SK-N-SH (cell line): Measurements from ENCODE around the gene LIAS. TPM values are rescaled to one million over a fixed set of nuclear protein-coding genes. Genes with fewer than 3 reads are reported as not detected.

ENCODE experiments used
- CTCF ChIA-PET: fragments of 300-600, 350-600 bp; formaldehyde crosslinking; extraction: SDS; loops from one replicate; lab custom pipeline; 2021; lab: Yijun Ruan, JAX
- POLR2A ChIA-PET: fragments of 350-600 bp; sonication (Branson Sonifier 250); formaldehyde crosslinking; extraction: SDS; loops from one replicate; lab custom pipeline; 2020; ENCODE audit warnings: antibody characterized with exemption, inconsistent platforms; lab: Yijun Ruan, JAX
- DNase-seq: peaks from one replicate; pipeline ENCODE4 v3.0.0; 2012
- H2AFZ ChIP-seq: fragments of 200-600 bp; sonication (generic); 2 replicates; pipeline ENCODE4 v1.8.1; 2016; ENCODE audit warnings: antibody characterized with exemption, mild to moderate bottlenecking, low read depth
- H3F3A ChIP-seq: fragments of 200-600 bp; sonication (generic); replicated peaks from 2 replicates; pipeline ENCODE3; 2016; ENCODE audit warnings: antibody characterized with exemption, mild to moderate bottlenecking; ENCODE audit not compliant: insufficient read depth
- H3K27ac ChIP-seq, 2 experiments: fragments of 200-500 bp in 1 of 2; fragments of 200-600 bp in 1 of 2; sonication (Bioruptor generic) in 1 of 2; sonication (generic), shearing (Covaris generic) in 1 of 2; 2 replicates each; pipeline versions ENCODE4 v1.5.1 to v1.6.1; 2014 to 2016; ENCODE audit warnings: low read depth in 2 of 2, inconsistent platforms in 1 of 2, low read length in 1 of 2, mild to moderate bottlenecking in 1 of 2, mixed read lengths in 1 of 2
- H3K27me3 ChIP-seq: fragments of 200-600 bp; sonication (generic), shearing (Covaris generic); 2 replicates; pipeline ENCODE4 v1.6.1; 2016; ENCODE audit warnings: mixed run types; ENCODE audit not compliant: insufficient read depth
- H3K36me3 ChIP-seq, 2 experiments: fragments of 200-500 bp in 1 of 2; fragments of 200-600 bp in 1 of 2; sonication (Bioruptor generic) in 1 of 2; sonication (generic) in 1 of 2; replicated peaks in 1 of 2; 2 replicates each; pipeline versions ENCODE3 to v1.5.1; 2014 to 2016; ENCODE audit warnings: low read length in 1 of 2, mild to moderate bottlenecking in 1 of 2; ENCODE audit not compliant: insufficient read depth in 2 of 2, control insufficient read depth in 1 of 2
- H3K4me1 ChIP-seq, 2 experiments: fragments of 200-500 bp in 1 of 2; fragments of 200-600 bp in 1 of 2; sonication (Bioruptor generic) in 1 of 2; sonication (generic), shearing (Covaris generic) in 1 of 2; 2 replicates each; pipeline versions ENCODE4 v1.5.1 to v1.6.1; 2014 to 2016; ENCODE audit warnings: low read depth in 1 of 2, low read length in 1 of 2, mixed run types in 1 of 2; ENCODE audit not compliant: insufficient read depth in 2 of 2, control insufficient read depth in 1 of 2
- H3K4me2 ChIP-seq: fragments of 200-600 bp; sonication (generic), shearing (Covaris generic); 2 replicates; pipeline ENCODE4 v1.6.1; 2017; ENCODE audit warnings: mixed run types
- H3K4me3 ChIP-seq, 2 experiments: fragments of 200-500 bp in 1 of 2; fragments of 200-600 bp in 1 of 2; sonication (Bioruptor generic) in 1 of 2; sonication (generic), shearing (Covaris generic) in 1 of 2; 2 replicates each; pipeline versions ENCODE4 v1.5.1 to v1.8.1; 2014 to 2016; ENCODE audit warnings: low read depth in 2 of 2, inconsistent platforms in 1 of 2, low read length in 1 of 2, mild to moderate bottlenecking in 1 of 2, mixed read lengths in 1 of 2, moderate library complexity in 1 of 2
- H3K79me2 ChIP-seq: fragments of 200-600 bp; sonication (generic); 2 replicates; pipeline ENCODE4 v1.8.1; 2017; ENCODE audit warnings: mild to moderate bottlenecking; ENCODE audit not compliant: insufficient read depth
- H3K9ac ChIP-seq: fragments of 200-600 bp; sonication (generic); 2 replicates; pipeline ENCODE4 v1.6.1; 2017; ENCODE audit warnings: mixed run types
- H3K9me2 ChIP-seq: fragments of 200-600 bp; sonication (generic); 2 replicates; pipeline ENCODE4 v1.6.1; 2017; ENCODE audit warnings: mixed run types
- H3K9me3 ChIP-seq: fragments of 200-600 bp; sonication (generic); 2 replicates; pipeline ENCODE4 v1.6.1; 2017; ENCODE audit warnings: mixed run types, mild to moderate bottlenecking, moderate library complexity
- H4K20me1 ChIP-seq: fragments of 200-600 bp; sonication (generic); 2 replicates; pipeline ENCODE4 v1.6.1; 2017; ENCODE audit warnings: mild to moderate bottlenecking, mixed run types; ENCODE audit not compliant: insufficient read depth
- CHD2 ChIP-seq: fragments of 150-350 bp; IDR thresholded peaks from 2 replicates; pipeline ENCODE4 v1.6.1; 2018; ENCODE audit warnings: low read length; ENCODE audit not compliant: partially characterized antibody
- CTCF ChIP-seq: fragments of 200-600 bp; sonication (generic); IDR thresholded peaks from 2 replicates; pipeline ENCODE4 v1.6.1; 2017; ENCODE audit warnings: antibody characterized with exemption, mild to moderate bottlenecking, moderate library complexity
- EP300 ChIP-seq, 2 experiments: IDR thresholded peaks; 2 replicates each; pipeline versions ENCODE4 v1.4.0 to v1.6.1; 2012; ENCODE audit warnings: borderline replicate concordance in 1 of 2, low read depth in 1 of 2, low read length in 1 of 2
- EZH2phosphoT487 ChIP-seq: fragments of 200-600 bp; sonication (generic); IDR thresholded peaks from 2 replicates; pipeline ENCODE4 v1.6.1; 2017; ENCODE audit warnings: low read depth, mixed run types, mild to moderate bottlenecking, antibody characterized with exemption, moderate library complexity, borderline replicate concordance
- FOSL2 ChIP-seq: IDR thresholded peaks from 2 replicates; pipeline ENCODE4 v1.4.0; 2012; ENCODE audit warnings: low read depth, mild to moderate bottlenecking, moderate library complexity, borderline replicate concordance
- GABPA ChIP-seq: IDR thresholded peaks from 2 replicates; pipeline ENCODE4 v1.4.0; 2012; ENCODE audit warnings: low read depth, mild to moderate bottlenecking
- MAX ChIP-seq: IDR thresholded peaks from 2 replicates; pipeline ENCODE4 v1.4.0; 2012; ENCODE audit warnings: low read depth
- MEF2A ChIP-seq: IDR thresholded peaks from 2 replicates; pipeline ENCODE4 v1.4.0; 2012; ENCODE audit warnings: low read depth, borderline replicate concordance
- MXI1 ChIP-seq: IDR thresholded peaks from 2 replicates; pipeline ENCODE4 v1.6.1; 2012; ENCODE audit warnings: mild to moderate bottlenecking, low read depth, low read length, improper control_type of control experiment
- NRF1 ChIP-seq: IDR thresholded peaks from 2 replicates; pipeline ENCODE4 v1.6.1; 2012; ENCODE audit warnings: low read depth, mild to moderate bottlenecking, low read length
- RAD21 ChIP-seq: IDR thresholded peaks from 2 replicates; pipeline ENCODE4 v1.6.1; 2012; ENCODE audit warnings: mild to moderate bottlenecking, low read length
- RCOR1 ChIP-seq: fragments of 150-350 bp; IDR thresholded peaks from 2 replicates; pipeline ENCODE4 v1.6.1; 2017; ENCODE audit warnings: antibody characterized with exemption, low read length
- REST ChIP-seq: IDR thresholded peaks from 2 replicates; pipeline ENCODE4 v1.6.1; 2012; ENCODE audit warnings: mild to moderate bottlenecking, low read depth, low read length, moderate library complexity
- RFX5 ChIP-seq: IDR thresholded peaks from 2 replicates; pipeline ENCODE4 v1.6.1; 2012; ENCODE audit warnings: mild to moderate bottlenecking, improper control_type of control experiment, low read length
- RXRA ChIP-seq: IDR thresholded peaks from 2 replicates; pipeline ENCODE4 v1.4.0; 2012; ENCODE audit warnings: low read depth, mild to moderate bottlenecking, borderline replicate concordance
- SMC3 ChIP-seq: IDR thresholded peaks from 2 replicates; pipeline ENCODE4 v1.6.1; 2012; ENCODE audit warnings: low read depth, low read length, improper control_type of control experiment
- ZBTB33 ChIP-seq: IDR thresholded peaks from 2 replicates; pipeline ENCODE4 v1.4.0; 2012; ENCODE audit warnings: low read depth, borderline replicate concordance
- WGBS: methylation state at CpG from one replicate; pipeline ENCODE4 v1.1.6; 2017; ENCODE audit warnings: low lambda C conversion rate; 5-methylcytosine and 5-hydroxymethylcytosine counted together
- polyA plus RNA-seq, 3 experiments: library from polyadenylated mRNA; depleted of rRNA; stranded (reverse); fragments of >200 nt; gene quantifications; 2 replicates each; pipeline ENCODE4 v1.2.3, GENCODE V29; 2012

LIAS gene
- polyA plus RNA-seq, 1 of the 3 experiments (the other 2 are of a cell fraction): 9.2 TPM

- peaks cover 14% of the 10 kb centered on the region for H3F3A ChIP-seq
- no peaks in the 10 kb centered on the region for H3K27me3 ChIP-seq
- WGBS: 70% methylated on average over 4 of the region's 4 CpGs
- peaks cover 2 to 5% of the 10 kb centered on the region in 2 experiments; a peak in 2 of 4 replicates for H3K4me1 ChIP-seq
- ChIA-PET POLR2A (interaction anchor here (1.3 to 2.1 kb wide), 2 partner anchors 10 to 58 kb away, joined by 7 to 12 read pairs; partner anchors contain the start of genes LIAS, RPL9 and UGDH), CTCF (interaction anchor here (0.6 to 2.3 kb wide), 46 partner anchors 9 to 848 kb away, joined by 3 to 30 read pairs (median 4); partner anchors contain the start of genes LIAS, N4BP2, PDS5A and RPL9)
- H3K4me2 ChIP-seq: no peak overlapping the region; the same call in 1 of the 2 replicates
- no peaks in the 10 kb centered on the region for H3K9me2 ChIP-seq
- no peaks in the 10 kb centered on the region for H3K9me3 ChIP-seq
- H3K4me3 ChIP-seq: peak overlapping the region in 1 of 2 experiments; percentile 16; a peak in 1 of 4 replicates
- TF ChIP-seq CTCF (peak; percentile 98), ZBTB33 (no peak), EP300 (IDR thresholded peaks at IDR 0.05; ENCODE audit: borderline replicate concordance in 1 of 2, low read depth in 1 of 2, low read length in 1 of 2) (peak in 1 of 2 experiments; percentile 55; a peak in 1 of 4 replicates), FOSL2 (no peak), CHD2 (peak; percentile 38), GABPA (no peak), REST (no peak), MAX (peak; percentile 44; the same call in 1 of the 2 replicates), RAD21 (peak; percentile 91), RCOR1 (peak; percentile 72; the same call in 1 of the 2 replicates), MEF2A (no peak), EZH2phosphoT487 (no peak), RXRA (no peak), MXI1 (peak; percentile 82), SMC3 (peak; percentile 79), NRF1 (0 out of 2 replicates have a peak, but pooled peaks have one; percentile 11), RFX5 (peak; percentile 66)
- H3K79me2 ChIP-seq: no peaks in the 10 kb centered on the region
- H4K20me1 ChIP-seq: no peaks in the 10 kb centered on the region
- peak overlapping the region; percentile 50 to 68 for H3K27ac ChIP-seq
- peaks cover 21 to 38% of the 10 kb centered on the region in 2 experiments for H3K36me3 ChIP-seq
- DNase-seq: peak; percentile 62
- peak overlapping the region; percentile 81 for H2AFZ ChIP-seq
- peak overlapping the region; percentile 35; the same call in 1 of the 2 replicates for H3K9ac ChIP-seq
Measured at GRCh38 chr4:39469429-39470077, 10.7 kb downstream of the LIAS start.
